Left ventricle myocardium inferior (tissue), 1 donor: ENCODE results near the gene OLFML1. TPM values are rescaled to one million over a fixed set of nuclear protein-coding genes. Genes with fewer than 3 reads are reported as not detected.

Source experiments
- DNase-seq: peaks from one replicate; pipeline ENCODE4 v3.0.0-alpha.2; 2020
- H3K27ac ChIP-seq: fragments of 200-600 bp; replicated peaks from 2 replicates; pipeline ENCODE4 v1.8.0; 2021
- H3K27me3 ChIP-seq: fragments of 200-600 bp; 2 replicates; pipeline ENCODE4 v1.8.0; 2021; ENCODE audit warnings: low read depth
- H3K36me3 ChIP-seq: fragments of 200-600 bp; 2 replicates; pipeline ENCODE4 v1.8.0; 2021
- H3K4me1 ChIP-seq: fragments of 200-600 bp; 2 replicates; pipeline ENCODE4 v1.8.0; 2021
- H3K4me3 ChIP-seq: fragments of 200-600 bp; 2 replicates; pipeline ENCODE4 v1.8.0; 2021; ENCODE audit warnings: mild to moderate bottlenecking, moderate library complexity
- H3K9me3 ChIP-seq: fragments of 200-600 bp; replicated peaks from 2 replicates; pipeline ENCODE4 v1.8.0; 2021
- intact Hi-C: fragments of 100-400 bp; cut with micrococcal nuclease; formaldehyde crosslinking; loops from one replicate; pipeline ENCODE4 v1.11.0; 2022
- total RNA-seq: library from RNA; stranded (reverse); fragmentation: NEBNext Ultra II Directional; extraction: Animal tissue kit (Norgen Biotek cat#: 25700); gene quantifications from one replicate; pipeline ENCODE4 v1.2.1, GENCODE V29; 2021
- TF ChIP-seq, protein P1 (sequence below): fragments of 200-600 bp; IDR thresholded peaks from 2 replicates; pipeline ENCODE4 v1.8.0; 2021; ENCODE audit warnings: antibody characterized with exemption, mild to moderate bottlenecking, borderline replicate concordance
- donor health status: DM: no; HTN: yes; CAD: no; lungs with severe emphysema.

OLFML1 gene
- total RNA-seq, 1 donor from 2014 or later, result 7.3 TPM

DNA sequence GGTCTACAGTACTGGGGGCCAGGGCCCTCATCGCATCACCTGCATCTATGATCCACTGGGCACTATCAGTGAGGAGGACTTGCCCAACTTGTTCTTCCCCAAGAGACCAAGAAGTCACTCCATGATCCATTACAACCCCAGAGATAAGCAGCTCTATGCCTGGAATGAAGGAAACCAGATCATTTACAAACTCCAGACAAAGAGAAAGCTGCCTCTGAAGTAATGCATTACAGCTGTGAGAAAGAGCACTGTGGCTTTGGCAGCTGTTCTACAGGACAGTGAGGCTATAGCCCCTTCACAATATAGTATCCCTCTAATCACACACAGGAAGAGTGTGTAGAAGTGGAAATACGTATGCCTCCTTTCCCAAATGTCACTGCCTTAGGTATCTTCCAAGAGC is 24.7 kb downstream of the OLFML1 start:
- H3K4me1 ChIP-seq, result peaks cover 45% of the 10 kb centered on the region
- H3K27ac ChIP-seq, result no peak overlapping the region
- no peak overlapping the region for H3K4me3 ChIP-seq
- no peaks in the 10 kb centered on the region for H3K9me3 ChIP-seq
- H3K27me3 ChIP-seq, result no peaks in the 10 kb centered on the region
- TF ChIP-seq, protein P1, sequence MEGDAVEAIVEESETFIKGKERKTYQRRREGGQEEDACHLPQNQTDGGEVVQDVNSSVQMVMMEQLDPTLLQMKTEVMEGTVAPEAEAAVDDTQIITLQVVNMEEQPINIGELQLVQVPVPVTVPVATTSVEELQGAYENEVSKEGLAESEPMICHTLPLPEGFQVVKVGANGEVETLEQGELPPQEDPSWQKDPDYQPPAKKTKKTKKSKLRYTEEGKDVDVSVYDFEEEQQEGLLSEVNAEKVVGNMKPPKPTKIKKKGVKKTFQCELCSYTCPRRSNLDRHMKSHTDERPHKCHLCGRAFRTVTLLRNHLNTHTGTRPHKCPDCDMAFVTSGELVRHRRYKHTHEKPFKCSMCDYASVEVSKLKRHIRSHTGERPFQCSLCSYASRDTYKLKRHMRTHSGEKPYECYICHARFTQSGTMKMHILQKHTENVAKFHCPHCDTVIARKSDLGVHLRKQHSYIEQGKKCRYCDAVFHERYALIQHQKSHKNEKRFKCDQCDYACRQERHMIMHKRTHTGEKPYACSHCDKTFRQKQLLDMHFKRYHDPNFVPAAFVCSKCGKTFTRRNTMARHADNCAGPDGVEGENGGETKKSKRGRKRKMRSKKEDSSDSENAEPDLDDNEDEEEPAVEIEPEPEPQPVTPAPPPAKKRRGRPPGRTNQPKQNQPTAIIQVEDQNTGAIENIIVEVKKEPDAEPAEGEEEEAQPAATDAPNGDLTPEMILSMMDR, result no peak
- H3K36me3 ChIP-seq, result peaks cover 7% of the 10 kb centered on the region
- intact Hi-C loops, result no loop called here
- no peak for DNase-seq

DNA sequence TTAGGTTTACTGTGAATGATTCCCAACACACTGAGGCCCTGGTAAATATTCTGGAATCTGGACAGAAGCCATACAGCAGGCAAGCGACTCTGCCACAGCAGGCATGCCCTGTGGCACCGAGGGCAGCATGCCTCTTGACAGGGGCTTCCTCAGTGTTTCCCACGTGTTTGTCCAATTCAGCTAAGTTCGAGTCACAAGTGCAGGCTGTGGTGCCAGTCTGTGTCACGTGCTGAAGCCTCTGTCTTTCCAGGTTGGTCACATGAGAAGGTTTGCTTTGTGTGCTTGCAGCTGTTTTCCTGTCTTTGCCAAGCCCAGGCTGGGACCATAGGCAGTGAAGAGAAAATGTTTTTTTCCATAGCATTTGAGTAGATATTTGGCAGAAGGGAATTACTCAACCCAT is 26.1 kb downstream of the OLFML1 start:
- Histone ChIP-seq H3K27me3 (no peaks in the 10 kb centered on the region), H3K36me3 (no peaks in the 10 kb centered on the region), H3K4me1 (peaks cover 50% of the 10 kb centered on the region), H3K9me3 (no peaks in the 10 kb centered on the region), H3K4me3 (peak overlapping the region; percentile 91), H3K27ac (peak overlapping the region; percentile 96)
- peak; percentile 63 for DNase-seq
- intact Hi-C loops, result no loop called here
- TF ChIP-seq, protein P1, result no peak

DNA sequence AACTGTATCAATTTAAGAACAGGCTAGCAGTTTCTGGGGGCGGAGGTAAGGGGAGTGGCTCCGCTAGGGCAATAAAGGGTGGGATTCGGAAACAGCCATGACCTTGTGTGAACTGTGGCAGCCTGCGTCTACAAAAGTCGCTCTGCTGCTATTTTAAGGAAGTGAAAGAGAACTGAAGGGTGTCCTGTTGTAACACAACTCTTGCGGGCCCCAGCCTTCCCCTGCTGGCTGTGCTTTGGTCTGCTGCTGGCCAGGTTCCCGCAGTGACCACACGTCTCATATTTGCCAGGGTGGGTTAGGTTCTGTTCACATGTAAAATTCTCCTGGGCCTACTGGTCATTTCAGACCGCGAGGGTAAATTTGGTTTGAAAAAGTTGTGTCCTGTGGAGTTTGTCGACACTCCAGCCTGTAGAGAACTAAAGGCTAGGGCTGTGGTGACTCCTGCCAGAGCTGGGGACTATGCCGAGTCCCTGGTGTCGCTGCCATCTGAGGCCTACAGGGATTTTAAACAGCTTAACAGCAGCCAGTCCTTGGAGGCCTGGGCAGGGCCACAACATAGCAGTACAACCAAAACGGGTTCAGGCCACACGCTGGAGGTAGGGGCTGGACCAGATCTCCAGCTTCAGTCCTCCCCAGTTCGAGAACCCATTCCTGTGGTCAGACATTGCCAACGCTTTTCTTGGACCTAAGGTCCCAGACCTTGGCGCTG is 27.4 kb downstream of the OLFML1 start:
- Histone ChIP-seq H3K36me3 (no peaks in the 10 kb centered on the region), H3K27ac (peak overlapping the region; percentile 96), H3K9me3 (no peaks in the 10 kb centered on the region), H3K4me1 (peaks cover 50% of the 10 kb centered on the region), H3K27me3 (no peaks in the 10 kb centered on the region), H3K4me3 (peak overlapping the region; percentile 91)
- TF ChIP-seq, protein P1, result no peak
- intact Hi-C loops, result no loop called here
- DNase-seq, result peak; percentile 83

DNA sequence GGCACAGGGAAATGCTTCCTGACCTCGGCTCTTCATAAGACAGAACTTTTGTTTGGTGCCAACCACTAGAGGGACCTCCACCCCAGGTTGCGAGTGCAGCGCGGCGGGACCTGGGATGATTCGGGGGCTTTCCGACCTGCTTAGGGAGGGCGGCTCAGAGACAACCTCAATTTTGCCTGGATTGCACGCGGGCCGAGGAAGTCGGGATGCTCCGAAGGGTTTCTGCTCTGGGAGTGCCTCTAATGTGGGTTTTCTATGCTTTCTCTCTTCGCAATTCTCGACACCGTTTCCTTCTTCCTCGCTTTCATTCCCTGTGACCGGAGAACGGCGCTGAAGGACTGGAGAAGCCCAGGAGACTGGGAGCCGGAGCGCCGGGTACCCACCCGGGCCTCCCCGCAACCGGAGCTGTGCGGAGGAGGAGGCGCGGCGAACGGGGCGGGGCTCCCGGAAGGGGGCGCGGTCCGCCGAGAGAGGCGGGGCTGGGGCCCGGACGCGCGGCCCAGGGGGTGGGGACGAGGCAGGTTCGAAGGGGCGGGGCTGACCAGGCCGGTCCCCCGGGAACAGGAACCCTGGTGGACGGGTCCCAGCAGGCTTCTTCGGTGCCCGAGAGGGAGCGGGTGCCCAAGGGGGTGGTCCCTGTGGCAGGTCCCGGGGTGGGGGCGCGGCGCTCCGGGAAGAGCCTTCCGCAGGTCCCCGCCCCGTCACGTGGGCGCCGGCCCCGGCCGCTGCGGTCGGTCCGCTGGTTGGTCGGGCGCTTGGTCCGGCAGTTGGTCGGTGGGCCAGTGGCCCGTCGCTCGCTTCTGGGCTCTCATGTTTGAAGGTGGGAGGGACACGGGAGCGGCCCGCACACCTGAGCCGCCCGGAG is 28.2 kb downstream of the OLFML1 start, which contains the start of gene PPFIBP2:
PPFIBP2 (plus strand) TSS at position 766 of the 865 bp plus-strand sequence. CDS start 35,477 bp downstream, outside the sequence.
- peak within 1 kb of the TSS; percentile 96 for H3K27ac ChIP-seq
- DNase-seq, result peak; percentile 87
- no peaks in the 10 kb centered on the region for H3K9me3 ChIP-seq
- intact Hi-C loops, result no loop called here
- peak within 1 kb of the TSS; percentile 91 for H3K4me3 ChIP-seq
- no peaks in the 10 kb centered on the region for H3K36me3 ChIP-seq
- H3K4me1 ChIP-seq, result peaks cover 50% of the 10 kb centered on the region
- TF ChIP-seq, protein P1, result peak; percentile 66
- H3K27me3 ChIP-seq, result no peaks in the 10 kb centered on the region

DNA sequence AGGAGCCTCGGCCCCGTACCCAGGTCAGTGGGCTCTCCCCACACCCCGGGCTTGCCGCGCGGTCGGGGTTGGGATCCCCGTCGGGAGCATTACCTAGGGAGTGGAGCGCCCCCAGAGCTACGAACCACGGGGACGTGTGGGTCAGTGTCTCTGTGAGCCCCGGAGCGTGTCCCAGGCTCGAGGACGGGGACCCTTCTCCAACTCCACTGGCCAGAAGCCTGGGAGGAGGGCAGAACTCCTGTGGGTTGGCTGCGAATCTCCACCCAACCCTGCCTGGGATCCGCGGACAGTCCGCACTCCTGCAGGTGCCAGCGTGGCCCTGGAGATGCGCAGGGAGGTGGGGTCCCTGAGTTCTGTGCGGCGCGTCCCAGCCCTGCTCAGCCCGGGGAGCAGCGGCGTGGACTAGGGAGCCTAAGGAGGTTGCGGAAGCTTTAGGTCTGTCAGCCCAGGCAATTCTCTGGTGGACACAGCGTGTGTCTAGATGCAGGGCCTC is 28.8 kb downstream of the OLFML1 start:
- Histone ChIP-seq H3K4me1 (peaks cover 50% of the 10 kb centered on the region), H3K36me3 (no peaks in the 10 kb centered on the region), H3K4me3 (peak overlapping the region; percentile 91), H3K27ac (peak overlapping the region; percentile 96), H3K9me3 (no peaks in the 10 kb centered on the region), H3K27me3 (no peaks in the 10 kb centered on the region)
- intact Hi-C loops, result no loop called here
- peak; percentile 27 for DNase-seq
- TF ChIP-seq, protein P1, result no peak
